HG03469 (cell line): ENCODE measurements around the gene MYL10.
"Not testable (repeated sequence)": the region's sequence is repeated elsewhere in the genome, so short reads cannot be mapped to it uniquely, and the experiment has no call there.

Source experiments
- ATAC-seq: cut with Tn5 transposase; IDR thresholded peaks from one replicate; pipeline ENCODE4 v1.9.1; 2021; ENCODE audit warnings: mild to moderate bottlenecking, moderate library complexity, moderate number of reproducible peaks; ENCODE audit not compliant: unreplicated experiment

MYL10 gene

DNA sequence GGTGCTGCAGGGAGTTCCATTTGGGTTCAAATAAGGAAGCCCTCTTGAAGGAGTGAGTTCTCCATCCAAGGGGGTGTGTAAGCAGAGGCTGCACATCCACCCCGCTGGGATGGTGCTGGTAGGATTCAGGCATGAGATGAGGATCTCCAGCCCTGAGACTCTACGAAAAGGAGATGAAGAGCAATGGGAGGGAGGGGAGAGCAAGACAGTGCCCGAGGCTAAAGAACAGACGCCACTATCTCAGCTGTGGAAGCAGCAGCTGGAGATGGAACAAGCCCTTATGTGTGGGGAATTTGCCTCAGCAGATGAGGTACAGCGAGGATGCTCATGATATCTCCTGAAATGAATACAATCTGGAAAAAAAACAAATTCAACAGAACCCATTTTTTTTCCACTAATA lies 28.1 kb upstream of the MYL10 start:
- no peak for ATAC-seq

DNA sequence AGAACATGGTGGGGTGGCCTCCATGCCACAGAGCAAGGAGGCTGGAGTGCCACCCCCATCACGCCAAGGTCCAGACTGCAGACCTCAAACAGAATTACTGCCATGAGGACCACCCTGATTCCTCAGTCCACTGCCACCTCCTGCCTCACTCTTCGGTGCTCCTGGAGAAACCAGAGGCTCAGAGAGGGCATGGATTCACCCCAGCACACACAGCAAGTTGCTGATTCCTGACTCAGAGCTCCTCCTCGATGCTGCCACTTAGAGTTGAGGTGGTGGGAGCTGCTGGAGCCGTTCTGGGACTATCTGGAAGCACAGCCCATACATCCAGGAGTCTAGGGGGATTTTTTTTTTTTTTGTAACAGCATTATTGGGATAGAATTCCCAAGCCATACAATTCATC lies 22.0 kb upstream of the MYL10 start:
- no peak for ATAC-seq

DNA sequence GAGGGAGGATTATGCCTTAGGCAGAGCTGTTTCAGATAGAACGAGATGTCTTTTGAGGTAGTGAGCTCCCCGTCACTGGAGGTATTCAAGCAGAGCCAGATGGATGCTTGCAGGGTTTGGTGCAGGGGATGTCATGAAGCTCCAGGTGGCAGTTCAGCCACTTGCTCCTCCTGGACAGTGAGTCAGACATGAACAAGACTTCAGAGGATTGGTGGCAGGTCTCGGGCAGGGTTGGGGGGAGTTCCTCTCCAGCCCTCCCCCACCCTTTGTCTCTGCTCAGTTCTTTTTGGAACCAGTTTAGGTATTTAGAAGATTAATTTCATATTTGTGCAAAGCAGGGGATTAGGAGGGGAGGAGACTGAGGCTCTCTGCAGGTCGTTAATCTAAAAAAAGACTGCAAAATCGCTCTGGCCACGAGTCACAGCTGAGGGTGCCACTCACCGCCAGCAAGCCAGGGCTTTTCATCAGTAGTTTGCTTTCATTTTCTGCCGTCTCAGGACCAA lies 21.5 kb upstream of the MYL10 start:
- ATAC-seq: no peak

DNA sequence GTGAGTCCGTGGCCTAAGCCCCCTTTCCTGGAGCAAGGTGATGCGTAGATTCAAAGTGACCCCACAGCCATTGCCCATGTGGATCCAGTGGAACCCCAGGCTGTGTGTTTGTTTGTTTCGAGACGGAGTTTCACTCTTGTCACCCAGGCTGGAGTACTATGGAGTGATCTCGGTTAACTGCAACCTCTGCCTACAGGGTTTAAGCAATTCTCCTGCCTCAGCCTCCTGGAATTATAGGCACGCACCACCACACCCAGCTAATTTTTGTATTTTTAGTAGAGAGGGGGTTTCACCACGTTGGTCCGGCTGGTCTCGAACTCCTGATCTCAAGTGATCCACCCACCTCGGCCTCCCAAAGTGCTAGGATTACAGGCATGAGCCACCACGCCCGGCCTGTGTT lies 18.8 kb upstream of the MYL10 start:
- not testable (repeated sequence) for ATAC-seq

DNA sequence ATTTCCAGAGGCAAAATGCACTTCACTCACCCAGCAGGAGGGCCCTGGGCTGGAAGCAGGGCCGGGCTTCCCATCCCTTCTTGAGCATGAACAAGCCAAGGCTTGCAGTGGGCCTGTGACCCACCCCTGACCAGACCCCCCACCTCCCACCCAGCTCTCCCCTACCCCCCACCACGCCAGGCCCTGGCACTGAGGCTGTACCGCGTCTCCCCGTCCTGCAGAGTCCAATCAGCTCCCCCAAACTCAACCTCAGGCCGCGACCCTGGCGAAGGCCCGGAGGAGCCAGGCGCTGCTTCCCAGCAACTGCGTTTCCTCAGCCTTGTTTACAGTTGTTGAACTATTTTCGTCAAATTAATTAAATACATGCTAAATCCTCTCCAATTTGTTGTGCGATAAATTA lies 16.9 kb upstream of the MYL10 start:
- no peak for ATAC-seq

DNA sequence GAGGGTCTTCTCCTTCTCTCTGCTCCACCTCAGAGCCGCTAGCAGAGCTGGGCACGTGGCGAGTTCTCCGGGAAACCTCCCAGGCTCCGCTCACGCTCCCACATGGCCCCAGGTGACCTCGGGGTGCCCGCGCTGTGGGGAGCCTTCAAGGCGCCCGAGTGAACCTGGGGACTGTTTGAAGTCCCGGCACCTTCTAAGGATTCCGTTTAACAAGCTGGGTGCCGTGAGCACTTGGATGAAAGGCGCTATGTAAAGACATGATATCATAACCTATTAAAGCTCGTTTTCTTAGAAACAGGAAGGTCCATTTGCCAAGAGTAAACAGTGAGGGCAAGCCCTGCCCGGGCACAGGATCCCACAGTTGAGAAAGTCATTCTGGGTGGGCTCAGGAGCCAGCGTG lies 15.8 kb upstream of the MYL10 start:
- no peak for ATAC-seq

DNA sequence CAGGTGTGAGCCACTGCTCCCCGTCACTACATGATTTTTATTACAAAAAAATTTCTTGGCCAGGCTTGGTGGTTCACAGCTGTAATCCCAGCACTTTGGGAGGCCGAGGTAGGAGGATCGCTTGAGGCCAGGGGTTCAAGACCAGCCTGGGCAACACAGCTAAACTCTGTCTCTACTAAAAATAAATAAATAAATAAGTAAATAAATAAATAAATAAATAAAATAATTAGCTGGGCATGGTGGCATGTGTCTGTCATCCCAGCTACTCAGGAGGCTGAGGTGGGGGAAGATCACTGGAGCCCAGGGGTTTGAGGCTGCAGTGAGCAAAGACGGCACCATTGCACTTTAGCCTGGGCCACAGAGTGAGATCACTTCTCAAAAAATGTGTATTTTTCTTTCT lies 10.0 kb upstream of the MYL10 start:
- ATAC-seq: not testable (repeated sequence)

DNA sequence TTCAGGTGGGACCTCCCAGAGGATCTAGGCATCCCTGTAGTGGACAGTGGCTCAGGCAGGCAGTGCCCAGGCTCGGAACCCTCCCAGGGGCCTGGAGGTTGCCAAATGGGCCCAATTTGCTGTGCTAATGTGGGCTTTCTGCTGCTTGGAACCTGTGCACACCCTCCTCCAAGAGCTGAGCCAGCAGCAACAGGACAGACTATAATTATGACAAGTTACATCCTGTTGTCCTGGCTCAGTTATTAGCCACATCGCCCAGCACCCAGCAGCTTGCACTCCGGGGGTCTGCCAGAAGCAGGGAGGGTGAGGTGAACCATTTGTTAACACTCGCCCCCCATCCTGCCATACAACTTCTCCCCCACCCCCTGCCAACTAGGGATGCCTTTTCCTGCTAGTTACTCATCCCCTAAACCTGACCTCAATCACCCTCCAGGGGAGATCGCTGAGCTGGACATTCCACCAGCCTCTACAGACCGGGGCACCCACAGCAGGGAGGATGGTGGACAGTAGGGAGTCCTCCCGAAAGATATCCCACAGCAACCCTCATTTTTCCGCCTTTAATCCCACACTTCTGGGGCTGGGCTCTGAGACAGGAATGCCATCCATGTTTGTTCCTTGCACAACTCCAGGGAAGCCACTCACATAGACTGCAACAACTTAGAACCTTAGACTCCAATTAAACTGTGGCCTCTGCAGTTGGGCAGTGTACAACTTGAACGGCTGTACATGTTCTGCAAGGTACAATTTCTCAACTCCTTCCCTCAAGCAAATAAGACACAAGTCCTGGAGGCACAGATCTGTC lies 7.9 kb upstream of the MYL10 start:
- no peak for ATAC-seq

DNA sequence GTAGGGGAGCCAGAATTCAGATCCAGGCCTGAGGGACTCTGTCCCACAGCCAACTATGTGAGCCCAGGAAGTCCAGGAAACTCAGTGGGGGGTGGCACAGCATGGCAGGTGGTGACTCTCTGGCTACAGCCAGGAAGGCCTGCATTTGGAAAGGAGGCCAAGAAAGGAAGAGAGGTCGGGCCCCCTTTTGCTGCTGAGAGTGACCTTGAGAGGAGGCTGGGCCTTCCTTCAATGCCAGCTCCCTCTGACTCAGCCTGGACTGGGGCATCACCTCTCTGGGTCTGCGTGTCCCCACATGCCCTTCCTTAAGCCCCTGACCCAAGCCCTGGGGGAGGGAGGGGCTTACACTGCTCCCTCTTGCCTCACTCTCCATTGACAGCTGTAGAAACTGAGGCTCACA lies 6.4 kb upstream of the MYL10 start:
- ATAC-seq: no peak

DNA sequence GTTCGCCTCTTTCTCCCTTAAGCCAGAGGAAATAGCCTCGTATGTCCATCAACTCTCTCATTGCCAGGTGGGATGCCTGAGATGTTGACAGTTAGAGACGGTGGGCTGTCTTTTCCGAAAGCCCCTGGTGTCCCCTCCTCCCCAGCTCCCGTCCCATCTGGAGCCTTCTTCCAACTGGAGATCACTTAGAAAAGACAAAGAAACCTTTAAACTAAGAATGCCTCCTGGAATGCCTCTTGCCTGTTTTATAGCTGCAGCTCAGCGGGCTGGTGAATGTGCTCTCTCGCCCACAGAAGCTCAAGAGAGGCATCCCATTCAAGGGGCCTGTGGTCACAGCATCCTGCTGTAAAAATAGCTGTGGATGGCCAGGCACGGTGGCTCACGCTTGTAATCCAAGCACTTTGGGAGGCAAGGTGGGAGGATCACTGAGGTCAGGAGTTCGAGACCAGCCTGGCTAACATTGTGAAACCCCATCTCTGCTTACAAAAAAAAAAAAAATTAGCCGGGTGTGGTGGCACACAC lies 5.2 kb upstream of the MYL10 start:
- ATAC-seq: no peak

DNA sequence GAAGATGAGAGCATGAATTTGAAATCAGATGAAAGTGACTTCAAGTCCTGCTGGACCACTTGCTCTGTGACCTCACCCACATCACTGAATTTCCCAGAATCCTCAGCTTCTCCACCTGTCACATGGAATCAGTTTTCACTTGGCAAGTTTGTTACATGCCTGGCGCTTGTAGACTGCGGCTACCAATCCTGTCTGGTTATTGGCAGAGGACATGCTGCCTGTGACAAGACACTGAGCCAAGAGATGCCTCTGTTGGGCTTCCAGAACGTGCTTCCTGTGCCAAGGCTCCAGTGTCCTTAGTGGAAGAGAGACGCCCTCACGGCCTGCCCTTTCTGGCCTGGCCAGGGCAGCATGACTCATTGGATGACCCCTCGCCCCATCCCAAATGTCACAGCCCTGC lies 4.4 kb upstream of the MYL10 start:
- ATAC-seq: no peak

DNA sequence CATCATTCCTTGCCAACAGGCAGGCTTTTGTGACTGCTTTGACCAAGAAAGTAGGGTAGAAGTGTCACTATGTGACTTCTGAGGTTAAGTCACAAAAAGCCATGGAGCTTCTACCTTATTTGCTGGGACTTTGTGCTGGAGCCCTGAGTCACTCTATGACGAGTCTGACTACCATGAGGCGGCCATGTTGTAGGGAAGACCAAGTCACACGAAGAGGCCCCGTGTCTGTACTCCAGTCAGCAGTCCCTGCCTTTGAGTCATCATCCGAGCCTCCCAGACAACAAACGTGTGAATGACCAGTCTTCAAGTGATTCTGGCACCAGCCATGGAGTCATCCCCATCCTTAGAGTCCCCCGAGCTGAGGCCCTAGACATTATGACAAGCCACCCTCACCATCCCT lies 3.5 kb upstream of the MYL10 start:
- ATAC-seq: no peak

DNA sequence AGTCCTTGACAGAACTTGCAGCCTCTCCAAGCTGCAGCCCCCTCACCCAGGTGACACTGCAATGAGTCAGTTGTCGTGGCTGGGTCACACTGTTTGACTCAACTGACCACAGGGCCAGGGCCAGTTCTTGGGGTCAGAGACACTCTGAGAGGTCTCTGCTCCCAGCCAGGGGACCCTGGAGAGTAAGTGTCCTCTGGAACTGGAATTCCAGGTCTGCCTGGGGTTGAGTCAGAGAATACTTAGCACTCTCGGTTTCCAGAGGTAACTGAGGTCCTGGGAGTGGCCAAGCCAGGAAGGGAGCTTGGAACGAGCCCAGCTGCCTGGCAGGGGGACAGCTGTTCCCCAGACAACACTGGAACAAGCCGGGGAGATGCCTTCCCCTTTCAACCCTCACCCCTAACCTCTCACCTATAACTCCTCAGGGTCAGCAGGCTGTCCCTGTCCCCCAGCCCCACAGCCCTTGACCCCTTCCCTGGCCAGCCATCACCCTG lies 2.2 kb upstream of the MYL10 start:
- ATAC-seq: no peak

DNA sequence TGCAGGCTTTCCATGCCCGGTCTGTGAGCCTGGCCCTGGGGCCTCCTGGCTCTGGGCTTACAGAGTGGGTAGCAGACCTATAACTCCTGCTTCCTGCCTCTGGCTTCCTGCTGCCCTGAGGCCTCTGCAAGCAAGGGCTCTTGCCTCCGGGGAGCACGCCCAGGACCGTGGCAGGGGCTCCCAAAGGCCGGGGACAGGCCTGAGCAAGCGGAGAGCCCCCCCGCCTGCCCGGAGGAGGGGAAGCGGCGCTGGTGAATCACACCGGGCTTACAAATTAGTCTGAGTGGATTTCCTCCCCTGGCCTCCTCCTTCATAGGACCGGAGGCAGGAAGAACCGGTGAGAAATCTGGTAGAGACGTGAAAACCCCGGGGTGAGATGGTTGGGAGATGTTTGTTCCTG lies 1.5 kb upstream of the MYL10 start:
- no peak for ATAC-seq

DNA sequence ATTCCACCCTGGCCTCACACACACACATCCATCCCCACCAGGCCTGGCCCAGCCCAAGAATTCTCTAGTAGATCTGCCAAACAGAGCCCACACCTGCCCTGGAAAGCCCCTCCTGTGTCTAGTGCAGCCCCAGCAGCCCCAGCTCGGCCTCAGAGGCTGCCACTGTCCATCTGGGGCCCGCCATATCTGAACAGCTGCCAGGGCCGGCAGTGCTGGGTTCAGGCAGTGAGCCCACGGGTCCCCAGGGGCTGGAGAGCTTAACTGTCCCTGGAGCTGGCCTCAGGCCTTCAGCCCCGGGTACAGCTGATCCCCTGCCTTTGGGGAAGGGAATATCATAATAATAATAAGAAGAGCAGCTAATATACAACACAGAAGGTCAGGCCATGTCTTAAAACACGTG lies 574 bp downstream of the MYL10 start:
- ATAC-seq: no peak

DNA sequence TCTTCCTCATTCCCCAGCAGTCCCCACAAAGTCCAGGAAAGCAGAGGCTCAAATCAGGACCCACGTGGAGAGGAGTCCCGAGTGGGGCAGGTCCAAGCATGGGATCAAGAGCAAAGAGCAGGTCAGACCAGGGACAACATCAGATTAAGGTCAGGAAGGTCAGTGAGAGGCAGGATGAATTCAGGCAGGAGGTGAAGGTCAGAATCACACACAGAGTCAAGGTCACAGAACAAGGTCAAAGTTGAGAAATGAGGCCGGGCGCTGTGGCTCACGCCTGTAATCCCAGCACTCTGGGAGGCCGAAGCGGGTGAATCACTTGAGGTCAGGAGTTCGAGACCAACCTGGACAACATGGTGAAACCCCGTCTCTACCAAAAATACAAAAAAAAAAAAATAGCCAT lies 2.3 kb downstream of the MYL10 start:
- ATAC-seq: no peak

DNA sequence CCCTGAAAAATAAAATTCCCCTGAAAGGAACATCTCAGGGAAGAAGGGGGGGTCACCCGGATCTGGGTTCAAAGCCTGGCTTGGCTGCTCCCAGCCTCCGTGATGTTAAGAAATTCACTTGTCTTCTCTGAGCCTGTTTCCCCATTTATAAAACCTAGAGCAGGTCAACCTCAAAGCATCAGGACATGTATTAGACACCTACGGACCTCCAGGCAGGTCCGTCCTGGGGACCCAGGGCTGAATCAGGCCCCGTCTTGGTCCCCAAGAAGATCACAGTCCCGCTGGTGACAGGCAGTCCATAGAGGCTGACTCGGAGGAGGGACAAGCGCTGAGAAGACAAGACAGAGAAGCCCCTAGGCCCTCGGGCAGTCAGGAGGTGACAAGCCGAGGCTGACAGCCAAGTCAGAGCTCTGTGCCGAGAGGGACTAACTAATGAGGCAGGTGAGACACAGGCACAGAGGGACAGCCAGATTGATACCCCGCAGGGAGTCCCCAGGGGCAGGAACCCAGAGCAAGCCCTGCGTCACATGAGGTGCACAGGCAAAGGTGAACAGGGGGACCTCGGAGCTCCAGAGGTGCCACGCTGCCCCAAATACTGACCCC lies 2.9 kb downstream of the MYL10 start:
- ATAC-seq: no peak

DNA sequence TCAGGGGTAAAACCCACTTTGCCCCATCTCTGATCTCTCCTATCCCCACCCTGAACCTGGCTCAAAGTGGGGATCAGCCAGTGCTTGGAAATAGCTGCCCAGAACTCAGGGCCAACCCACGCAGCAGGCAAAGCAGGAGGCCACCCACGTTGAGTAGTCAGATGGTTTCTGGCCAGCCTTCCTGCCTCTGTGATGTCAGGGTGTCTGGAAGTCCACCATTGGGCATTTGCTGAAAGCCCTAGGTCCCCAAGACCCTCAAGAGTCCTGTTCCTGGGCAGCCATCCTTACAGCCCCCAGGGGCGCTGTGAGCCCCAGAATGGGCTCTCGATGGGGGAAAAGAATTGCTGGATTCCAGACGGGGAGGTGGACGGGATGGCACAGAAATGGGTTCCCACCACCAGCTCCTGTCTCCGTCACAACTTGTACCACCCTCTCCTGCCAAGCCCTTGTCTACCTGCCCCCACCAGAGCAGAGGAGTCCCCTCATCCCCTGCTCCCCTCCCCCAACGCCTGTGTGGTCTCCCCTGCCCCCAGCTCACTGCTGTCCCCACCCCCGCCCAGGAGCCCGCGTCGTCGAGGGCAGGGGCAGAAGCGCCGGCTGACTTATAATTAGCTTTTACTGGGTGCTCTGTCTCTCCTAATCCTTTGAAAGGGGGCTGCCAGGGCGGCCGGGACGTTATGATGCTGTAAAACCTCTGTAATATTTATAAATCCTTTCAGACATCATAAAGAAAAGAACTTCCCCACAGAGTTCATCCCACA lies 3.9 kb downstream of the MYL10 start:
- ATAC-seq: no peak

DNA sequence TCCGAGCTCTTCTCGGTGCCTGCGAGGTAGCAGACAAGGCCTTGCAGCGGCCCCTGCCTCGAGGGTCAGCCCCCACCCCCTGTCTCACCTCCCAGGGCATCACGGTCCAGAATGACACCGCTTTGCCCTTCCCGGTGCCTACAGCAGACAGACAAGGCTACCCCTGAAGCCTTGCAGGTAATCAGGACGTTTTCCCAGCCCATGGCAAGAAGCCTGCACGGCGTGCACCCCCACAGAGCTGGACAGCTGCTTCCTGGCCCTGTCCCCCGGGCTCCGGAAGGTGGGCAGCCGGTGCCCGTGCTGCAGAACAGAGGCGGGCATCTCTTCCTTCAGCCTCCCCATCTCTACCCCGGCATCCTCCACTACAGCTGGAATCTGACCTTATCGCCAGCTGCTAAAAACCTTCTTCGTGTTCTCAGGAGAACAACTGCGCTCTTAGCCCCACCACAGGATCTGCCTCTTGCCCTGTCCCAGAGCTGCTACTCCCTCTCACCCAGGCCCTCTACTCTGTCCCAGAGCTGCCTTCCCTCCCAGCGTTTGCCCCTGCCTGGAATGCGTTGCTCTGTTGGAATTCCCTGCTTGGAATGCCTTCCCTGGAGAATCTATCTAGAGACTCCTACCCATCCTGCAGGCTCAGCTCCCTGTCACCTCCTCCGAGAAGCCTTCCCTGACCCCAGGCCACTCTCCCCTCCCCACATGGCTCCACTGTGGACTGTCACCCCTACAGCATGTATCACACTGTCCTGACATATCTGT lies 4.7 kb downstream of the MYL10 start:
- no peak for ATAC-seq

DNA sequence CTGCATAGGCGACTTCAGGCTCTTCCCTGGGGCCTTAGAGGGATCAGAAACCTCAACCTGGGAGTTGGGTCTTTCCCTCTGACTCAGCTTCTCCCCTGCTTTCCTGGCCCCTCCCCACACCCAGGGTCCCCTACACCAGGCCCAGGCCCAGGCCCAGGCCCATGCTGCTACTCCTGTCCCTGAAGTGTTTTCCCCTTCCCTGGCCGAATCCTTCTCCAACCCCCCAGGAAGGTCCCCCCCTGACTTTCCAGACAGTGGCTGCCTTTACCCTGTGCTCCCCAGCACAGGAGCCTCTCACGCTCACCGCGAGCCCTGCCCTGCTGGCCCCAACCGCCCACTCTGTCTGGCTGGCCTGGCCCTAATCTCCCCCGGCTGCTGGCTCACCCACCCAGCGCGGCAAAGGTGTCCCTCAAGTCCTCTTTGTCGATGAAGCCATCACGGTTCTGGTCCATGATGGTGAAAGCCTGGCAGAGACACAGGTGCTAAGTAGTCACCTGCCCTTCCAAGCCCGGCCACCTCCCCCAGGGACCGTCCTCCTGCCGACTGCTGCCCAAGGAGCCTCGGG lies 6.4 kb downstream of the MYL10 start:
- ATAC-seq: no peak
